ENCODE results near the gene ERVFRD-1. TPM values are rescaled to one million over a fixed set of nuclear protein-coding genes. Genes with fewer than 3 reads are reported as not detected.
"Not testable (repeated sequence)": the region's sequence is repeated elsewhere in the genome, so short reads cannot be mapped to it uniquely, and the experiment has no call there.

The ERVFRD-1 gene
- total and polyA plus RNA-seq, 2 donors (not counting 3 experiments of a cell fraction or from before 2014, with no cell fraction given), result not detected

DNA sequence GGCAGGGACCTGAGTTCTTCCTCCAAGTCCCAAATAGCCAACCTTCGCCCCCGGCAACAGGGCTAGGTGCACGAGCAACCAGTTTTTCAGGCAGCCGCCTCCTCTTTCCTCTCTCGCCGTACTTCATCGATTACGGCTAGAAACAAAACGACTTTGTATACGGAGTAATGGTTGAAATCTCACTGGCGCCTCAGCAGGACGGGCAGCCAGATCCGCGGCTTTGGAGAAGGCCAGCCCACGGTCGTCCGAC, 18.2 kb downstream of the ERVFRD-1 start:
- peak overlapping the region; percentile 90 for H3K9ac ChIP-seq (replicated peaks; ENCODE audit: extremely low read depth, insufficient read depth, low read length)
- H3K27ac ChIP-seq (ENCODE audit: insufficient read depth, low read depth, low read length), result peak overlapping the region; percentile 87
- H4K20me1 ChIP-seq (replicated peaks; ENCODE audit: control insufficient read depth, extremely low read depth, insufficient read depth, low read length), result no peaks in the 10 kb centered on the region
- intact Hi-C loops (cut with micrococcal nuclease) (loop anchor here (1.0 to 10.0 kb wide), 6 partner anchors 124 to 1479 kb away; partner anchors contain the start of genes TMEM14C and TMEM170B), dilution Hi-C loops (cut with MboI; ENCODE audit: extremely low pct_ligation_motif_present, low sequenced_read_pairs) (no loop called here)
- POLR2A ChIA-PET, result no interaction called here
- BruUV-seq (replicated peaks), result no TSS peak
- peak overlapping the region; percentile 67 for H3K4me2 ChIP-seq (ENCODE audit: insufficient read depth, low read length)
- peak overlapping the region; percentile 20 to 98 (median 64) for H3K4me3 ChIP-seq (replicated peaks in 1 of 3; ENCODE audit: insufficient read depth in 1 of 3, low read depth in 1 of 3, low read length in 3 of 3)
- H2AFZ ChIP-seq (ENCODE audit: low read depth, low read length), result peak overlapping the region; percentile 55
- H3K79me2 ChIP-seq (ENCODE audit: control insufficient read depth, insufficient read depth, low read length), result peaks cover 39% of the 10 kb centered on the region
- no peaks in the 10 kb centered on the region for H3K9me3 ChIP-seq (replicated peaks; ENCODE audit: control insufficient read depth, insufficient read depth, low read length)
- no peaks in the 10 kb centered on the region for H3K36me3 ChIP-seq (ENCODE audit: control insufficient read depth in 2 of 2, extremely low read depth in 1 of 2, insufficient read depth in 2 of 2, low read length in 2 of 2)
- CTCF ChIA-PET, result interaction anchor here (0.7 to 1.6 kb wide), 14 partner anchors 10 to 482 kb away, joined by 3 to 11 read pairs (median 3); no protein-coding TSS in a partner anchor
- no peaks in the 10 kb centered on the region for H3K27me3 ChIP-seq (ENCODE audit: control insufficient read depth in 2 of 2, insufficient read depth in 2 of 2, low read length in 2 of 2)
- TF ChIP-seq POLR2AphosphoS5 (IDR thresholded peaks at IDR 0.05; ENCODE audit: insufficient read depth, low read depth, low read length), result no peak
- TF ChIP-seq MYC (IDR thresholded peaks at IDR 0.05; ENCODE audit: low read depth, low read length), result no peak
- TF ChIP-seq POLR2A (IDR thresholded peaks at IDR 0.05; ENCODE audit: low read depth, low read length), result peak; percentile 64
- no peaks in the 10 kb centered on the region for H3K9me1 ChIP-seq (replicated peaks; ENCODE audit: control insufficient read depth, extremely low read depth, insufficient read depth, low read length)
- DNase-seq (ENCODE audit: low read depth, low spot score) (no peak), FAIRE-seq (no peak)
- H3K4me1 ChIP-seq (ENCODE audit: control insufficient read depth, extremely low read depth, insufficient read depth, low read length), result peaks cover 18% of the 10 kb centered on the region

DNA sequence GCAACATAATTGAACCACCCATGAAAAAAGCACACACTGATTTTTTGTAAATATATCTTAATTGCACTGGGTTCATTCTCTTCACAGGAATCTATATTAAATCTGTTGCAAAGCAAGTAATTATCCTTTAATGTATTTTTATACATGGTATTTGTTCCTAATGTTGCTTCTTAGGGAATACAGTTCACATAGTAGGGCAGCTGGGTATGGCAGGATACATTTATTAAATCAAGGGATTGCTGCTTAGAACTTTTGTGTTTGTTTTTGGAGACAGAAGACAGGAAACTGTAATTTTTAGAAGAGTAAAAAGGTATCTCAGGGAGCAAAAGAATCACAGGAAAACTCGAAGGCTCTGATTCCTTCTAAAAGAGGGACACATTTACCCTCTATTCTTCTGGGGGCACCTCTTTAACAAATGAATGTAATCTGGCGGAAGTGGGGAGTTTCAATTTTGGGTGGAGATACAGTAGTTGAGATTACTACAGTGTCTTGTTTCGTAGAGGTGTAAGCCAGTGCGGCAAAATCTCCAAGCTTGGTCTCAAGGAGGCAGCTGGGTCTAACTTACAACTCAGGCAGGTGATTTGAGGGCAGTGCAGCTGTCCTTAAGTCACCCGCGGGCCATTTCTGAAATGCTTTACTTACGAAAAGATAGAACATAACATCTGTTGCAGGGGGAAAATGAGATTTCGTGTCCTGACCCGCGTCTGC, 18.7 kb downstream of the ERVFRD-1 start:
- Histone ChIP-seq H3K9me1 (replicated peaks; ENCODE audit: control insufficient read depth, extremely low read depth, insufficient read depth, low read length) (no peaks in the 10 kb centered on the region), H3K4me2 (ENCODE audit: insufficient read depth, low read length) (peak overlapping the region; percentile 67), H3K4me3 (replicated peaks in 1 of 3; ENCODE audit: insufficient read depth in 1 of 3, low read depth in 1 of 3, low read length in 3 of 3) (peak overlapping the region; percentile 20 to 98 (median 64)), H3K27me3 (ENCODE audit: control insufficient read depth in 2 of 2, insufficient read depth in 2 of 2, low read length in 2 of 2) (no peaks in the 10 kb centered on the region), H2AFZ (ENCODE audit: low read depth, low read length) (peak overlapping the region; percentile 55), H3K79me2 (ENCODE audit: control insufficient read depth, insufficient read depth, low read length) (peaks cover 34% of the 10 kb centered on the region), H4K20me1 (replicated peaks; ENCODE audit: control insufficient read depth, extremely low read depth, insufficient read depth, low read length) (no peaks in the 10 kb centered on the region), H3K36me3 (ENCODE audit: control insufficient read depth in 2 of 2, extremely low read depth in 1 of 2, insufficient read depth in 2 of 2, low read length in 2 of 2) (no peaks in the 10 kb centered on the region), H3K9me3 (replicated peaks; ENCODE audit: control insufficient read depth, insufficient read depth, low read length) (no peaks in the 10 kb centered on the region), H3K9ac (replicated peaks; ENCODE audit: extremely low read depth, insufficient read depth, low read length) (peak overlapping the region; percentile 90), H3K4me1 (ENCODE audit: control insufficient read depth, extremely low read depth, insufficient read depth, low read length) (peaks cover 18% of the 10 kb centered on the region), H3K27ac (ENCODE audit: insufficient read depth, low read depth, low read length) (peak overlapping the region; percentile 87)
- no peak for FAIRE-seq
- ChIA-PET CTCF (interaction anchor here (0.7 to 1.6 kb wide), 14 partner anchors 10 to 483 kb away, joined by 3 to 11 read pairs (median 3); no protein-coding TSS in a partner anchor), POLR2A (no interaction called here)
- dilution Hi-C loops (cut with MboI; ENCODE audit: extremely low pct_ligation_motif_present, low sequenced_read_pairs), result no loop called here
- TF ChIP-seq GATA2 (IDR thresholded peaks at IDR 0.05; ENCODE audit: insufficient read depth, insufficient read length, low read depth, low read length), result no peak
- TF ChIP-seq, protein P1, sequence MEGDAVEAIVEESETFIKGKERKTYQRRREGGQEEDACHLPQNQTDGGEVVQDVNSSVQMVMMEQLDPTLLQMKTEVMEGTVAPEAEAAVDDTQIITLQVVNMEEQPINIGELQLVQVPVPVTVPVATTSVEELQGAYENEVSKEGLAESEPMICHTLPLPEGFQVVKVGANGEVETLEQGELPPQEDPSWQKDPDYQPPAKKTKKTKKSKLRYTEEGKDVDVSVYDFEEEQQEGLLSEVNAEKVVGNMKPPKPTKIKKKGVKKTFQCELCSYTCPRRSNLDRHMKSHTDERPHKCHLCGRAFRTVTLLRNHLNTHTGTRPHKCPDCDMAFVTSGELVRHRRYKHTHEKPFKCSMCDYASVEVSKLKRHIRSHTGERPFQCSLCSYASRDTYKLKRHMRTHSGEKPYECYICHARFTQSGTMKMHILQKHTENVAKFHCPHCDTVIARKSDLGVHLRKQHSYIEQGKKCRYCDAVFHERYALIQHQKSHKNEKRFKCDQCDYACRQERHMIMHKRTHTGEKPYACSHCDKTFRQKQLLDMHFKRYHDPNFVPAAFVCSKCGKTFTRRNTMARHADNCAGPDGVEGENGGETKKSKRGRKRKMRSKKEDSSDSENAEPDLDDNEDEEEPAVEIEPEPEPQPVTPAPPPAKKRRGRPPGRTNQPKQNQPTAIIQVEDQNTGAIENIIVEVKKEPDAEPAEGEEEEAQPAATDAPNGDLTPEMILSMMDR (IDR thresholded peaks at IDR 0.05; ENCODE audit: extremely low read depth in 1 of 2, insufficient read depth in 1 of 2, low read depth in 1 of 2, low read length in 2 of 2), result no peak
- TSS peak; percentile 63 for BruUV-seq (replicated peaks)
- DNase-seq (ENCODE audit: low read depth, low spot score), result no peak
- intact Hi-C loops (cut with micrococcal nuclease), result loop anchor here (1.0 to 10.0 kb wide), 6 partner anchors 124 to 1479 kb away; partner anchors contain the start of genes TMEM14C and TMEM170B

- intact Hi-C loops (cut with micrococcal nuclease), result loop anchor here (5.0 to 10.0 kb wide), 3 partner anchors 126 to 1481 kb away; partner anchors contain the start of gene TMEM14C
- H3K9me1 ChIP-seq (replicated peaks; ENCODE audit: control insufficient read depth, extremely low read depth, insufficient read depth, low read length); POLR2A ChIA-PET; H3K4me2 ChIP-seq (ENCODE audit: insufficient read depth, low read length); H2AFZ ChIP-seq (ENCODE audit: low read depth, low read length); H3K27me3 ChIP-seq (ENCODE audit: control insufficient read depth in 2 of 2, insufficient read depth in 2 of 2, low read length in 2 of 2); H3K9me3 ChIP-seq (replicated peaks; ENCODE audit: control insufficient read depth, insufficient read depth, low read length); H3K4me3 ChIP-seq (replicated peaks in 1 of 3; ENCODE audit: insufficient read depth in 1 of 3, low read depth in 1 of 3, low read length in 3 of 3); DNase-seq (ENCODE audit: low read depth, low spot score); H3K9ac ChIP-seq (replicated peaks; ENCODE audit: extremely low read depth, insufficient read depth, low read length); BruUV-seq (replicated peaks); H3K36me3 ChIP-seq (ENCODE audit: control insufficient read depth in 2 of 2, extremely low read depth in 1 of 2, insufficient read depth in 2 of 2, low read length in 2 of 2); H4K20me1 ChIP-seq (replicated peaks; ENCODE audit: control insufficient read depth, extremely low read depth, insufficient read depth, low read length); H3K27ac ChIP-seq (ENCODE audit: insufficient read depth, low read depth, low read length); FAIRE-seq; dilution Hi-C loops (cut with MboI; ENCODE audit: extremely low pct_ligation_motif_present, low sequenced_read_pairs): not testable (repeated sequence)
- CTCF ChIA-PET, result interaction anchor here (0.6 to 0.9 kb wide), 2 partner anchors 21 to 22 kb away, joined by 3 read pairs; no protein-coding TSS in a partner anchor
- peaks cover 17% of the 10 kb centered on the region for H3K79me2 ChIP-seq (ENCODE audit: control insufficient read depth, insufficient read depth, low read length)
- peaks cover 18% of the 10 kb centered on the region for H3K4me1 ChIP-seq (ENCODE audit: control insufficient read depth, extremely low read depth, insufficient read depth, low read length)
Observed at GRCh38 chr6:11091141-11091540, 20.4 kb downstream of the ERVFRD-1 start.
